Loucy (cell line): ENCODE data around the gene CYTH1.

Source experiments
- H2AFZ ChIP-seq: fragments of 200-600 bp; sonication (generic); 2 replicates; pipeline ENCODE4 v1.6.0; 2016; ENCODE audit warnings: antibody characterized with exemption, mild to moderate bottlenecking, low read length, moderate library complexity
- H3F3A ChIP-seq: fragments of 200-600 bp; 2 replicates; pipeline ENCODE4 v1.6.0; 2016; ENCODE audit warnings: antibody characterized with exemption, low read depth, mild to moderate bottlenecking
- H3K27me3 ChIP-seq: fragments of 200-600 bp; sonication (generic); 2 replicates; pipeline ENCODE4 v1.6.1; 2014; ENCODE audit warnings: low read length, mild to moderate bottlenecking; ENCODE audit not compliant: insufficient read depth, poor library complexity, severe bottlenecking
- H3K36me3 ChIP-seq: fragments of 200-600 bp; sonication (generic); 2 replicates; pipeline ENCODE4 v1.6.1; 2016; ENCODE audit warnings: low read length; ENCODE audit not compliant: insufficient read depth
- H3K4me1 ChIP-seq: fragments of 200-600 bp; sonication (generic); 2 replicates; pipeline ENCODE4 v1.5.1; 2014; ENCODE audit warnings: low read length, mild to moderate bottlenecking; ENCODE audit not compliant: insufficient read depth, poor library complexity, severe bottlenecking
- H3K4me2 ChIP-seq: fragments of 200-600 bp; sonication (generic); 2 replicates; pipeline ENCODE4 v1.6.0; 2014; ENCODE audit warnings: antibody characterized with exemption, low read length, low read depth, mild to moderate bottlenecking; ENCODE audit not compliant: poor library complexity, severe bottlenecking
- H3K4me3 ChIP-seq: fragments of 200-600 bp; sonication (generic); 2 replicates; pipeline ENCODE4 v1.5.1; 2014; ENCODE audit warnings: low read length, mild to moderate bottlenecking, mixed read lengths; ENCODE audit not compliant: poor library complexity, severe bottlenecking
- H3K79me2 ChIP-seq: fragments of 200-600 bp; sonication (generic); 2 replicates; pipeline ENCODE4 v1.6.1; 2014; ENCODE audit warnings: low read length; ENCODE audit not compliant: insufficient read depth
- H3K9ac ChIP-seq: fragments of 200-600 bp; sonication (generic); 2 replicates; pipeline ENCODE4 v1.6.0; 2014; ENCODE audit warnings: mild to moderate bottlenecking, low read depth, low read length, moderate library complexity; ENCODE audit not compliant: poor library complexity, severe bottlenecking
- H3K9me2 ChIP-seq: fragments of 200-600 bp; sonication (generic); replicated peaks from 2 replicates; pipeline ENCODE4 v1.6.1; 2016; ENCODE audit warnings: low read depth, low read length, mixed read lengths
- H3K9me3 ChIP-seq: fragments of 200-600 bp; sonication (generic); 2 replicates; pipeline ENCODE4 v1.6.1; 2014; ENCODE audit warnings: mild to moderate bottlenecking, antibody characterized with exemption, low read length, low read depth; ENCODE audit not compliant: insufficient read depth
- H4K20me1 ChIP-seq: fragments of 200-600 bp; sonication (generic); 2 replicates; pipeline ENCODE4 v1.6.0; 2014; ENCODE audit warnings: antibody characterized with exemption, low read length, mild to moderate bottlenecking; ENCODE audit not compliant: insufficient read depth, poor library complexity, severe bottlenecking
- CTCF ChIP-seq: fragments of 200-600 bp; sonication (generic); conservative IDR thresholded peaks from 2 replicates; pipeline ENCODE4 v1.5.1; 2014; ENCODE audit warnings: mild to moderate bottlenecking, antibody characterized with exemption, low read length
- EZH2phosphoT487 ChIP-seq: fragments of 200-600 bp; IDR thresholded peaks from 2 replicates; pipeline ENCODE4 v1.6.1; 2018; ENCODE audit warnings: antibody characterized with exemption, mild to moderate bottlenecking, moderate library complexity, borderline replicate concordance

Gene CYTH1

GRCh38 chr17:78674156-78674555 is 107.9 kb downstream of the CYTH1 start:
- no peaks in the 10 kb centered on the region for H3K9me3 ChIP-seq
- H4K20me1 ChIP-seq, result no peaks in the 10 kb centered on the region
- no peak overlapping the region for H3K4me2 ChIP-seq
- H3F3A ChIP-seq, result no peaks in the 10 kb centered on the region
- H3K79me2 ChIP-seq, result no peaks in the 10 kb centered on the region
- no peak overlapping the region for H3K4me3 ChIP-seq
- TF ChIP-seq EZH2phosphoT487, result no peak
- TF ChIP-seq CTCF, result no peak
- H3K27me3 ChIP-seq, result no peaks in the 10 kb centered on the region
- H2AFZ ChIP-seq, result no peak overlapping the region
- no peaks in the 10 kb centered on the region for H3K9me2 ChIP-seq
- peaks cover 70% of the 10 kb centered on the region; the same call in 1 of the 2 replicates for H3K36me3 ChIP-seq
- H3K9ac ChIP-seq, result no peak overlapping the region
- no peaks in the 10 kb centered on the region for H3K4me1 ChIP-seq

DNA sequence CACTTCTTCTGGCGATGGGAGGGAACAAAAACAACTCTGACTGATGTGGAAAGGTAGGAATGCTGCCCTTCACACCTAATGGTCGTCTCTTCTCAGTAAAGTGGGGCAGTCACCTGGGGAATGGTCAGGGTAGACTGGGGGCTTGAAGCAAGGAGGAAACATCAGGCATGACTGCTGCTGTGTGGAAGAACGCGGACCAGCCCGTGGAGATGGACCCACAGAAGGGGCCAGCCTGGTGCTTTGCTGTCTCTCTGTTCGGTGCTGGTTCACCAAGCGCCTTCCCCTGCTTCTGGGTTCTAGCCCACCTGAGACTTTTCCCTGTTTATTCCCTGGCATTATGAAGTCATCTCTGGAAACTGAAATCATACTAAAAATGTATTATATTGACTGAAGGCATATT is 108.7 kb downstream of the CYTH1 start:
- H3K79me2 ChIP-seq, result no peaks in the 10 kb centered on the region
- H3F3A ChIP-seq, result no peaks in the 10 kb centered on the region
- no peak overlapping the region for H3K9ac ChIP-seq
- H3K4me2 ChIP-seq, result no peak overlapping the region
- no peaks in the 10 kb centered on the region for H3K27me3 ChIP-seq
- no peaks in the 10 kb centered on the region for H3K4me1 ChIP-seq
- no peaks in the 10 kb centered on the region for H4K20me1 ChIP-seq
- no peak overlapping the region for H2AFZ ChIP-seq
- H3K9me2 ChIP-seq, result no peaks in the 10 kb centered on the region
- H3K36me3 ChIP-seq, result peaks cover 62% of the 10 kb centered on the region; the same call in 1 of the 2 replicates
- no peak overlapping the region for H3K4me3 ChIP-seq
- TF ChIP-seq EZH2phosphoT487 (no peak), CTCF (no peak)
- H3K9me3 ChIP-seq, result no peaks in the 10 kb centered on the region

- TF ChIP-seq CTCF (no peak), EZH2phosphoT487 (no peak)
- Histone ChIP-seq H3F3A (no peaks in the 10 kb centered on the region), H2AFZ (no peak overlapping the region), H4K20me1 (no peaks in the 10 kb centered on the region), H3K9ac (no peak overlapping the region), H3K4me3 (no peak overlapping the region), H3K9me3 (no peaks in the 10 kb centered on the region), H3K36me3 (peaks cover 58% of the 10 kb centered on the region; the same call in 1 of the 2 replicates), H3K79me2 (no peaks in the 10 kb centered on the region), H3K4me1 (no peaks in the 10 kb centered on the region), H3K9me2 (no peaks in the 10 kb centered on the region), H3K4me2 (no peak overlapping the region), H3K27me3 (no peaks in the 10 kb centered on the region)
These were observed 109.2 kb downstream of the CYTH1 start for GRCh38 chr17:78672871-78673371.
